ENCODE results near the gene L1TD1.

- TF ChIP-seq, protein P1, sequence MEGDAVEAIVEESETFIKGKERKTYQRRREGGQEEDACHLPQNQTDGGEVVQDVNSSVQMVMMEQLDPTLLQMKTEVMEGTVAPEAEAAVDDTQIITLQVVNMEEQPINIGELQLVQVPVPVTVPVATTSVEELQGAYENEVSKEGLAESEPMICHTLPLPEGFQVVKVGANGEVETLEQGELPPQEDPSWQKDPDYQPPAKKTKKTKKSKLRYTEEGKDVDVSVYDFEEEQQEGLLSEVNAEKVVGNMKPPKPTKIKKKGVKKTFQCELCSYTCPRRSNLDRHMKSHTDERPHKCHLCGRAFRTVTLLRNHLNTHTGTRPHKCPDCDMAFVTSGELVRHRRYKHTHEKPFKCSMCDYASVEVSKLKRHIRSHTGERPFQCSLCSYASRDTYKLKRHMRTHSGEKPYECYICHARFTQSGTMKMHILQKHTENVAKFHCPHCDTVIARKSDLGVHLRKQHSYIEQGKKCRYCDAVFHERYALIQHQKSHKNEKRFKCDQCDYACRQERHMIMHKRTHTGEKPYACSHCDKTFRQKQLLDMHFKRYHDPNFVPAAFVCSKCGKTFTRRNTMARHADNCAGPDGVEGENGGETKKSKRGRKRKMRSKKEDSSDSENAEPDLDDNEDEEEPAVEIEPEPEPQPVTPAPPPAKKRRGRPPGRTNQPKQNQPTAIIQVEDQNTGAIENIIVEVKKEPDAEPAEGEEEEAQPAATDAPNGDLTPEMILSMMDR (IDR thresholded peaks at IDR 0.05): no peak
- no peak for TF ChIP-seq POLR2A (IDR thresholded peaks at IDR 0.05)
Measured at GRCh38 chr1:62228883-62229187, 34.2 kb downstream of the L1TD1 start.
